Cardiac fibroblast (primary cell): ENCODE data around the gene ZNF573.

Experiments
- DNase-seq, 2 donors: peaks; one replicate each; pipeline versions ENCODE4 v3.0.0 to v3.0.0-alpha.2; 2010; ENCODE audit warnings: low read depth in 2 of 2
- H3K4me3 ChIP-seq, 2 donors: replicated peaks in 1 of 2; 1 replicate in 1 of 2; 2 replicates in 1 of 2; pipeline ENCODE4 v1.5.1; 2011; ENCODE audit warnings: low read depth in 2 of 2, low read length in 2 of 2, mild to moderate bottlenecking in 2 of 2, moderate library complexity in 1 of 2
- TF ChIP-seq, protein P1 (sequence below): IDR thresholded peaks from one replicate; pipeline ENCODE4 v1.5.1; 2011; ENCODE audit warnings: low read depth, mild to moderate bottlenecking, low read length, inconsistent platforms

The ZNF573 gene

DNA sequence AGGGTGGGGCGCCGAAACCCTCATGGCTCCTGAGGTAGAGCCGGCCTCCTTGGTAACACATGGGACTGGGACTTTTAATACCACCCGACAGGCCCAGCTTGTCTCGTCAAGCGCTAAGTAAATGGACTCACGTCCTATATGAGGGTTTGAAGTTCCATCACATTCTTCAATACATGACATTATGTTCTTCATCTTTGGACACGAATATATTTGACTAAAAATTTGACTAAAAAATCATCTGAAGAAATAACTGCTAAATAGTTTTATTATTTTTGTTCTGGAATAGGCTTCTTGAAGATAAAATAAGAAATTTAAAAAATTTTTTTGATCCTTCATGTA lies 59.5 kb downstream of the ZNF573 start:
- H3K4me3 ChIP-seq = peak overlapping the region; percentile 79 to 90
- DNase-seq = no peak
- TF ChIP-seq, protein P1, sequence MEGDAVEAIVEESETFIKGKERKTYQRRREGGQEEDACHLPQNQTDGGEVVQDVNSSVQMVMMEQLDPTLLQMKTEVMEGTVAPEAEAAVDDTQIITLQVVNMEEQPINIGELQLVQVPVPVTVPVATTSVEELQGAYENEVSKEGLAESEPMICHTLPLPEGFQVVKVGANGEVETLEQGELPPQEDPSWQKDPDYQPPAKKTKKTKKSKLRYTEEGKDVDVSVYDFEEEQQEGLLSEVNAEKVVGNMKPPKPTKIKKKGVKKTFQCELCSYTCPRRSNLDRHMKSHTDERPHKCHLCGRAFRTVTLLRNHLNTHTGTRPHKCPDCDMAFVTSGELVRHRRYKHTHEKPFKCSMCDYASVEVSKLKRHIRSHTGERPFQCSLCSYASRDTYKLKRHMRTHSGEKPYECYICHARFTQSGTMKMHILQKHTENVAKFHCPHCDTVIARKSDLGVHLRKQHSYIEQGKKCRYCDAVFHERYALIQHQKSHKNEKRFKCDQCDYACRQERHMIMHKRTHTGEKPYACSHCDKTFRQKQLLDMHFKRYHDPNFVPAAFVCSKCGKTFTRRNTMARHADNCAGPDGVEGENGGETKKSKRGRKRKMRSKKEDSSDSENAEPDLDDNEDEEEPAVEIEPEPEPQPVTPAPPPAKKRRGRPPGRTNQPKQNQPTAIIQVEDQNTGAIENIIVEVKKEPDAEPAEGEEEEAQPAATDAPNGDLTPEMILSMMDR = no peak

DNA sequence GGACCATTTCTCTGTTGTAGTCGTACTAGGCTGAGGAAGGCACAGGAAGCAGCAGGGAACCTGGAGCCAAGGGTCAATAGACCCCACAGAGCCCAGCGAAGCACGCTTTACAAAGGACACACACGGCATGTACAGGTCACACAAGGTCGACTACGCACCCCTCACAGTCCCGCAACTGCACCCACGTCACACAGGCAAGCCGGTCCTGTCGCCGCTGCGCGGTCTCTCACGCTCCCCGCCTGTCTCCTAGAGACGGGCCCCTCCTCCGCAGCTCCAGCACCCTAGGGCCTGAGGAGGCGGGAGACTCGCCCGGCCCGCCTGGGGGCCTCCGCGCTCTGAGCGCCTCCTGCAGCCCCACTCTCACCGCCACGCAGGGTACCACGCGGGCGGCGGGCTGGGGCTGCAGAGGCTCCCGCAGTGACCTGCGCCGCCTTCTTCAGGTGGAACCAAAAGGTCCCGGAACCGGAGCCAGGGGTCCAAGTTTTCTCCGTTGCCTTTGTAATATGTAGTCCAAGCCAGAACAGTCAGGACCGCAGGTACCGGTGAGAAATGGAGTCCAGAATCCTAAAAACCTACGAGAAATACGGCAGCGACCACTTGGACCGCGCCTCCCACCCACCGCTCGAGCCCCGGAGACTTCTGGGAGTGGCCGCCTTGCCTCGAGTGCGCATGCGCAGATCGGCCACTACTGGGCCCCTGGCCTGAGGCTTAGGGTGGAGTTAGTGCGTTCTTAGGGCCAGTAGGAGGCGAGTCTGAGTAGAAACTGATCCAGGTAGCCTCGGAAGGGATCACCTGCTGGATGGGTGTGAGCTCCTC lies 60.1 kb downstream of the ZNF573 start, which contains the start of gene ZNF607:
TSS of gene ZNF607 (minus strand) at position 651 of the 816 bp plus-strand sequence. CDS start 8,143 bp downstream, outside the sequence.
- TF ChIP-seq, protein P1 = peak; percentile 71
- peak; percentile 93 for DNase-seq
- H3K4me3 ChIP-seq = peak within 1 kb of the TSS; percentile 79 to 90

DNA sequence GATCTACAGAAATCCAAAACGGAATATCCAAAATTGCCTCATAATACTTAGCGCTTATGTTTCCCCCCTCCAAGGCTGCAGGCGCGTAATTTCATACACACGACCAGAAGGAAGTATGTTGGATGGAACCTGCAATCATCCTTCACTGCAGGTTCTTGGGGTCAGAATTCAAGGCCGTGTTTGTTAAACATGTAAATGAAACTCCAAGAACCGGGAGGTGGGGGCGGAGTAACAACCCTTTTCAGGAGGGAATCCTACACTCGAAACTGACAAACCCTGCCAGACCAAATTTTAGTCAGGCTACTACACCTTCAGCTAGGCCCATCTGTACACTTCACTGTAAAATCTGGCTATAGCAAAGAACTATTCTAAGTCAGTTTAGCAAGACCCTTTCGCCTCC lies 61.1 kb downstream of the ZNF573 start:
- TF ChIP-seq, protein P1 = no peak
- DNase-seq = no peak
- peak overlapping the region; percentile 79 to 90 for H3K4me3 ChIP-seq

DNA sequence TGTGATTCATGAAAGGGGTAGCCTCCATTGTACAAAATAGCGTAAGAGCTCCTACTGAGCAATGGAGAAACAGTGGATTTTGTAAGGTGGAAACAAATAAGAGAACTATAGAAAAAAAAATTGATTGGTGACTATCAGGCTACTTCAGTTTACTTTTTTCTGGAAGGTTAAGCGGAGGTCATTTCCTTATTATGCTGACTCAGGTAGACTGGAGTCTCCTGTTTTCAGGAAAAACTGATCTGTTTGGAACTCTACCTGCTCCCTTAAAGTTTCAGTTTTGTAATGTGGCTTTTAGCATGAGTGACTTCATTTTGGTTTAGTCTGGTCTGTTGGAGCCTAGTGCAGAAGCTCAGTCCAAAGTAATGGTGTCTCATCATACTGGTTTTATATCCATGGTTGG lies 63.2 kb downstream of the ZNF573 start:
- TF ChIP-seq, protein P1 = no peak
- H3K4me3 ChIP-seq = no peak overlapping the region
- DNase-seq = no peak

DNA sequence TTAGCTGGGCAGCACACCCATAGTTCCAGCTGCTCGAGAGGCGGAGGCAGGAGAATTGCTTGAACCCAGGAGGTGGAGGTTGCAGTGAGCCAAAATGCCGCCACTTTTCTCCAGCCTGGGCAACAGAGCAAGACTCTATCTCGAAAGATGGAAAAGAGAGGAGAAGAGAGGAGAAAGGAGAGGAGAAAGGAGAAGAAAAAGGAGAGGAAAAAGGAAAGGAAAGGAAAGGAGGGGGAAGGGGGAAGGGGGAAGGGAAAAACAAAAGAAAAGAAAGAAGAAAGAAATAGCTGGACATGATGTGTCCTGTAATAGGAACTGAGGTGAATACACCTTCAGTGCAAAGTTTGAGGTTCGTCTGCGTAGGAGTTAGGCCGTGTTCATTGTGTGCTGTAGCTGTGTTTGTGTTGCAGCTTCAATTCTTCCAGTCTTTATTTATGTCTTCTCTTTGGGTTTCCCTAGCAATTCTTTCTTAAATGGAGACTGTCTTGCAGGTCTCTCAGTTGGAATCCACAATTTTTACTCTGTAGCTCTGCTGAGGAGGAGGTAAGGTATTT lies 73.3 kb downstream of the ZNF573 start:
- TF ChIP-seq, protein P1 = no peak

DNA sequence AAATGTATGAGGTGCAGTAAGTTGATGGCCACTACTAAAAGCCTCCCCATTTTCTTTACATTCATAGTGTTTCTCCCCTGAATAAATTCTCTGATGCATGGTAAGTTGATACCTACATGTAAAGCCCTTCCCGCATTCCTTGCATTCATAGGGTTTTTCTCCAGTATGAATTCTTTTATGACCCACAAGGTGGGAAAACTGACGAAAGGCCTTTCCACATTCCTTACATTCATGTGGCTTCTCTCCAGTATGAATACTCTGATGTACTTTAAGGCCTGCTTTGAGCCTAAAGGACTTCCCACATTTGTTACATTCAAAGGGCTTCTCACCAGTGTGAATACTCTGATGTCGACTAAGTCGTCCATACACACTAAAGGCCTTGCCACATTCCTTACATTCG lies 80.3 kb downstream of the ZNF573 start:
- peak in 1 of 2 donors; percentile 1 for DNase-seq

More for the DNA sequence above, 73.3 kb downstream of the ZNF573 start:
- H3K4me3 ChIP-seq = no peak overlapping the region
- DNase-seq = no peak

More for the DNA sequence above, 80.3 kb downstream of the ZNF573 start:
- no peak overlapping the region for H3K4me3 ChIP-seq
- TF ChIP-seq, protein P1 = no peak
